ENCODE data around the gene ATIC.

ATIC gene

DNA sequence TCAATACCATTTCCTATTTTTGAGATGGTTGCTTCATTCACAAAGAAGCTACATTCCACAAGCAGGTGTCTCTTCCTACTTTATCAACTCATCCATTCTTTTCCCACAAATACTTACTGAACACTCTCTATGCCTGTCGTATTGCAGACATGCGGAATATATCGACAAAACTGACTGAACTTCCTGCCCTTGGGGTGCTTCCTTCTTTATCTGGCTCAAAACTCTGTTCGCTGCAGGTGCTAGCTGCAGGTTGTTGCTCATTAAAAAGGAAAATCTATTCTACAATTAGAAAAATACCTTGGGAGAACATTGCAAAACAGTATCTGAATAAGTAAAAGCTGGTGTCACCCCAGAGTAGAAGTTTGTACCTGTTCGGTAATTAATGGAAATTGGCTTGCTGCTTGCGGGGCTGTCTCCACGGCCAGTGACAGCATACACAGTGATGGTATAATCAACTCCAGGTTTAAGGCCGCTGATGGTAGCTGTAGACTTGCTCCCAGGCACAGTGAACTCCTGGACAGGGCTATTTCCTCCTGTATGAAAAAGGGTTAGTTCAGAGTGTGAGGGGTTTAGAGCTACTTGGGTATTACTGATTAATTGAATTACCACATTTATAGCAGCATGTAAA, 71.9 kb downstream of the ATIC start:
- no peak for DNase-seq (ENCODE audit: low spot score)
- in situ Hi-C loops (cut with MboI; ENCODE audit: low sequenced_read_pairs, unreplicated experiment) = no loop called here
- TF ChIP-seq, protein P1, sequence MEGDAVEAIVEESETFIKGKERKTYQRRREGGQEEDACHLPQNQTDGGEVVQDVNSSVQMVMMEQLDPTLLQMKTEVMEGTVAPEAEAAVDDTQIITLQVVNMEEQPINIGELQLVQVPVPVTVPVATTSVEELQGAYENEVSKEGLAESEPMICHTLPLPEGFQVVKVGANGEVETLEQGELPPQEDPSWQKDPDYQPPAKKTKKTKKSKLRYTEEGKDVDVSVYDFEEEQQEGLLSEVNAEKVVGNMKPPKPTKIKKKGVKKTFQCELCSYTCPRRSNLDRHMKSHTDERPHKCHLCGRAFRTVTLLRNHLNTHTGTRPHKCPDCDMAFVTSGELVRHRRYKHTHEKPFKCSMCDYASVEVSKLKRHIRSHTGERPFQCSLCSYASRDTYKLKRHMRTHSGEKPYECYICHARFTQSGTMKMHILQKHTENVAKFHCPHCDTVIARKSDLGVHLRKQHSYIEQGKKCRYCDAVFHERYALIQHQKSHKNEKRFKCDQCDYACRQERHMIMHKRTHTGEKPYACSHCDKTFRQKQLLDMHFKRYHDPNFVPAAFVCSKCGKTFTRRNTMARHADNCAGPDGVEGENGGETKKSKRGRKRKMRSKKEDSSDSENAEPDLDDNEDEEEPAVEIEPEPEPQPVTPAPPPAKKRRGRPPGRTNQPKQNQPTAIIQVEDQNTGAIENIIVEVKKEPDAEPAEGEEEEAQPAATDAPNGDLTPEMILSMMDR (IDR thresholded peaks at IDR 0.05; ENCODE audit: borderline replicate concordance, control extremely low read depth, extremely low read depth, insufficient read depth, missing control alignments) = no peak

DNA sequence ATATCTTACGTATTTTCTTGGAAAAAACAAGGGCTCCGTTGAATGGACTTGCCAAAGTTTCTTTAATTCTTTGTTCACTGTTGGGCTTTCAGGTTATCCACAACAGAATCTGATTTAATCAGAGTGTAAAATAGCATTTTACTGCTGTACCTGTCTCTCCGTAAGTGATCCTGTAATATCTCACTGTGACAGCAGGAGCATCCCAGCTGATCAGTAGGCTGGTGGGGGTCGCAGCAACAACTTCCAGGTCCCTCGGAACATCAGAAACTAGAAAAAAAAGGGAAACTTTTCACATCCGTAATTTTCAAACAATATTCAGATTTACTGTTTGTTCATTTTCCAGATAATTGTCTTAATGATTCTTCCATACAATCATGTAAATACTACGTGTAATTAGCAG, 72.9 kb downstream of the ATIC start:
- in situ Hi-C loops (cut with MboI; ENCODE audit: low sequenced_read_pairs, unreplicated experiment) = no loop called here
- no peak for DNase-seq (ENCODE audit: low spot score)
- TF ChIP-seq, protein P1 (IDR thresholded peaks at IDR 0.05; ENCODE audit: borderline replicate concordance, control extremely low read depth, extremely low read depth, insufficient read depth, missing control alignments) = no peak

DNA sequence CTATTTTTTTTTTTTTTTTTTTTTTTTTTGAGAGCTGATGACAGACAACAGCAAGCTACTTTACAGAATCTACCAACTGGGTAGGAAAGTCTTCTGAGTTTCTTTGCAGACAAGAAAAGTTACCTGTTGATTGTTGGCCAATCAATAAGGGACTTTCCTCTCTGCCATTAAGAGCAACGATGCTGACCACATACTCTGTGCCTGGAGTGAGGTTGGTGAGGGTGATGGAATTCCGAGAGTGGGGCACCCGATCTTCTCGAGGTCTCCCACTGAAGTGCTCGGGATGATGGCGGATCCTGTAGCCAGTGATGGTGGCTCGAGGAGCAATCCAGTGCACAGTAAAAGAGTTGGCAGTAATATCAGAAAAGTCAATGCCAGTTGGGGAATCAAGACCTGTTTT, 74.7 kb downstream of the ATIC start:
- no peak for DNase-seq (ENCODE audit: low spot score)
- in situ Hi-C loops (cut with MboI; ENCODE audit: low sequenced_read_pairs, unreplicated experiment) = no loop called here
- TF ChIP-seq, protein P1 (IDR thresholded peaks at IDR 0.05; ENCODE audit: borderline replicate concordance, control extremely low read depth, extremely low read depth, insufficient read depth, missing control alignments) = no peak

DNA sequence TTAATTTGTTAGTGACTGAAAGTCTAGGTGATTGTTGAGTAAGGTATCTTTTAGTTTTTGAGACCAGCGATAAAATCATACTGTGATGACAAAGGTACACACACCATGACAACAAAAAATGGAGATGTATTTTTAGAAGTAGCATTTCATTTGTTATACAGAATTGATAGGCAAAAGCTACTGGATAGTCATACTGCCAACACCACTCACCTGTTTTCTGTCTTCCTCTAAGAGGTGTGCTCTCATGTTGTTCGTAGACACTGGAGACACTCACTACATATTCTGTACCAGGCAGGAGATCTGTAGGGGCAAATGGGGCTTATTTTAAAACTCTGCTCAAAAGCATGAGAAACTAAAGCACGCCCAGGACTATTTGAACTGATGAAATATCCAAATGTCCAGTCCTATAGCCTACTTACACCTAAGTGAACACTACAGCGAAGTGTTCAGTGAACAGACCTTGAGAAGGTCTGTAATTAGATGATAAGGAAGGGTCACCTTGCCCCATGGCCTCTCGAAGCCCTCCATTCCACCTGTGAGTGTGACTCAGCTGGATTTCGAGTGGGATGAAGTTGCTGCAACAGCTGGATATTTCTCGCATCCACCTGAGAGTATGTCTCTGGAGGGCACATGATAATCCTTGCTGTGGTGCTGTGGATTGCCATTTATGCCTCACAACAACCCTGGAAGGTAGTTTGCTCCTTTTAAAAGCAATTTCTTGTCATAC, 76.3 kb downstream of the ATIC start:
- in situ Hi-C loops (cut with MboI; ENCODE audit: low sequenced_read_pairs, unreplicated experiment) = no loop called here
- DNase-seq (ENCODE audit: low spot score) = no peak
- TF ChIP-seq, protein P1 (IDR thresholded peaks at IDR 0.05; ENCODE audit: borderline replicate concordance, control extremely low read depth, extremely low read depth, insufficient read depth, missing control alignments) = no peak

DNA sequence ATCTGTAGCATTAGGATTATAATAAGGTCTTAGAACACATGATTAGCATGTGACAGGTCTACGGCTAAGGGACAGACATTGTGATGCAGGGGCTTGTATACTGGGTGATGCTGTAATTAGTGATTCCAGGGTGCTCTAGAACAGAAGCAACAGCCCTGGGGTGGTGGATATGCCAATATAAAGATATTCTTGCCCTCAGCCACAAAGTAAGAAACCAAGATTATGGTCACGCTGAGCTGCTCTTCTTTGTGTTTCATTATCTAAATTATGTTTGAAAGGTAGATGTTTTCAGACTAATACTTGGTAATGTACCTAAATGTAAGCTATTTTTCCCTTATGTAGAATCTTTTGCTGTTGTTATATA, 78.7 kb downstream of the ATIC start:
- DNase-seq (ENCODE audit: low spot score) = no peak
- TF ChIP-seq, protein P1 (IDR thresholded peaks at IDR 0.05; ENCODE audit: borderline replicate concordance, control extremely low read depth, extremely low read depth, insufficient read depth, missing control alignments) = no peak

DNA sequence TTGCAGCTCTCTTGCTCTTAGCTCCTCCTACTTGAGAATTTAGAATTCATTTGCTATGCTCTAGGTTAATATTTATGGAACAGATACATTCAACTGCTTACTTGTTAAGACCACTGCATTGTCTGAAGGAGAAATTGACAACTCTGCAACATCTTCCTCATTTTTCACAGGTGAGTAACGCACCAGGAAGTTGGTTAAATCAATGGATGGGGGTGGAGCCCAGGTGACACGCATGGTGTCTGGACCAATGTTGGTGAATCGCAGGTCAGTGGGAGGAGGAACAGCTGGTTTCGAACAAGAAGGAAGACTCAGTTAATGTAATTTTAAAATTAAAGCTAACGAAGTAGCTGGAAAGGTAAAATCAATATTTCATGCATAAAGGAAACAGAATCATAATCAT, 79.7 kb downstream of the ATIC start:
- TF ChIP-seq, protein P1 (IDR thresholded peaks at IDR 0.05; ENCODE audit: borderline replicate concordance, control extremely low read depth, extremely low read depth, insufficient read depth, missing control alignments) = no peak
- no peak for DNase-seq (ENCODE audit: low spot score)
- in situ Hi-C loops (cut with MboI; ENCODE audit: low sequenced_read_pairs, unreplicated experiment) = no loop called here

More for the DNA sequence above, 78.7 kb downstream of the ATIC start:
- in situ Hi-C loops (cut with MboI; ENCODE audit: low sequenced_read_pairs, unreplicated experiment) = no loop called here

Measured in GM13976 (cell line).